Neuronal stem cell (in vitro differentiated cells): ENCODE measurements around the gene XPR1.

Experiments used
- DNase-seq: peaks from one replicate; pipeline ENCODE4 v3.0.0-alpha.2; 2013; ENCODE audit warnings: low spot score
- H2AFZ ChIP-seq: one replicate; pipeline ENCODE4 v1.6.1; 2013; ENCODE audit warnings: mild to moderate bottlenecking, low read length, inconsistent platforms
- H2AK5ac ChIP-seq: 2 replicates; pipeline ENCODE4 v1.6.1; 2013; ENCODE audit warnings: low read depth, mild to moderate bottlenecking, inconsistent platforms, low read length, moderate library complexity, mixed read lengths
- H2BK120ac ChIP-seq: 2 replicates; pipeline ENCODE4 v1.6.1; 2013; ENCODE audit warnings: low read depth, mild to moderate bottlenecking, inconsistent platforms, low read length, moderate library complexity, mixed read lengths
- H2BK12ac ChIP-seq: one replicate; pipeline ENCODE4 v1.6.1; 2013; ENCODE audit warnings: low read length, inconsistent platforms
- H2BK15ac ChIP-seq: 2 replicates; pipeline ENCODE4 v1.6.1; 2013; ENCODE audit warnings: mild to moderate bottlenecking, low read length, inconsistent platforms, mixed read lengths
- H2BK5ac ChIP-seq: one replicate; pipeline ENCODE4 v1.6.1; 2013; ENCODE audit warnings: inconsistent platforms, mild to moderate bottlenecking, low read length, moderate library complexity
- H3K14ac ChIP-seq: one replicate; pipeline ENCODE4 v1.6.1; 2013; ENCODE audit warnings: low read length, inconsistent platforms
- H3K18ac ChIP-seq: 2 replicates; pipeline ENCODE4 v1.6.1; 2013; ENCODE audit warnings: low read length, inconsistent platforms
- H3K23ac ChIP-seq: 2 replicates; pipeline ENCODE4 v1.6.1; 2013; ENCODE audit warnings: low read depth, mild to moderate bottlenecking, mixed read lengths, low read length, inconsistent platforms; ENCODE audit not compliant: poor library complexity
- H3K27ac ChIP-seq: replicated peaks from 3 replicates; pipeline ENCODE4 v1.5.1; 2013; ENCODE audit warnings: low read length, inconsistent platforms
- H3K27me3 ChIP-seq, 3 experiments: 2 replicates each; pipeline ENCODE4 v1.6.1; 2013; ENCODE audit warnings: low read length in 3 of 3, mild to moderate bottlenecking in 2 of 3, inconsistent platforms in 1 of 3, low read depth in 1 of 3, mixed read lengths in 1 of 3, moderate library complexity in 1 of 3; ENCODE audit not compliant: control insufficient read depth in 3 of 3, insufficient read depth in 3 of 3
- H3K36me3 ChIP-seq, 2 donors: replicated peaks in 1 of 2; 2 replicates each; pipeline ENCODE4 v1.6.1; 2013; ENCODE audit warnings: low read length in 2 of 2; ENCODE audit not compliant: control insufficient read depth in 2 of 2, insufficient read depth in 2 of 2
- H3K4ac ChIP-seq: 2 replicates; pipeline ENCODE4 v1.6.1; 2013; ENCODE audit warnings: inconsistent platforms, mild to moderate bottlenecking, low read length, moderate library complexity
- H3K4me1 ChIP-seq, 2 donors: 1 replicate in 1 of 2; 2 replicates in 1 of 2; pipeline ENCODE4 v1.6.1; 2013; ENCODE audit warnings: low read length in 2 of 2, low read depth in 1 of 2; ENCODE audit not compliant: control insufficient read depth in 2 of 2, insufficient read depth in 1 of 2
- H3K4me2 ChIP-seq: one replicate; pipeline ENCODE4 v1.6.1; 2013; ENCODE audit warnings: mild to moderate bottlenecking, low read length, inconsistent platforms; ENCODE audit not compliant: insufficient read depth, poor library complexity, severe bottlenecking
- H3K4me3 ChIP-seq, 2 donors: 2 replicates each; pipeline ENCODE4 v1.5.1; 2013; ENCODE audit warnings: low read length in 2 of 2, mild to moderate bottlenecking in 2 of 2, inconsistent platforms in 1 of 2, moderate library complexity in 1 of 2
- H3K79me1 ChIP-seq: one replicate; pipeline ENCODE4 v1.6.1; 2013; ENCODE audit warnings: low read depth, mild to moderate bottlenecking, inconsistent platforms, low read length, moderate library complexity
- H3K9ac ChIP-seq: one replicate; pipeline ENCODE4 v1.6.1; 2013; ENCODE audit warnings: mild to moderate bottlenecking, low read depth, low read length, inconsistent platforms; ENCODE audit not compliant: poor library complexity
- H3K9me3 ChIP-seq, 2 donors: replicated peaks in 1 of 2; 2 replicates each; pipeline versions ENCODE3 to v1.6.1; 2013; ENCODE audit warnings: low read length in 2 of 2, mild to moderate bottlenecking in 2 of 2, inconsistent platforms in 1 of 2, low read depth in 1 of 2, mixed read lengths in 1 of 2, moderate library complexity in 1 of 2; ENCODE audit not compliant: control insufficient read depth in 2 of 2, insufficient read depth in 1 of 2
- H4K8ac ChIP-seq: one replicate; pipeline ENCODE4 v1.6.1; 2013; ENCODE audit warnings: low read depth, mild to moderate bottlenecking, inconsistent platforms, low read length, moderate library complexity
- H4K91ac ChIP-seq: one replicate; pipeline ENCODE4 v1.6.1; 2013; ENCODE audit warnings: low read length, low read depth, mild to moderate bottlenecking, inconsistent platforms; ENCODE audit not compliant: poor library complexity
- WGBS, 2 donors: extraction: QIAGEN DNeasy Blood & Tissue Kit; methylation state at CpG; one replicate each; pipeline ENCODE4 v1.1.7; 2013; ENCODE audit warnings: missing lambda C conversion rate in 2 of 2, mixed read lengths in 1 of 2; ENCODE audit not compliant: insufficient read length in 2 of 2, insufficient replicate concordance in 1 of 2; ENCODE audit errors: extremely low coverage in 2 of 2; 5-methylcytosine and 5-hydroxymethylcytosine counted together

XPR1 gene

DNA sequence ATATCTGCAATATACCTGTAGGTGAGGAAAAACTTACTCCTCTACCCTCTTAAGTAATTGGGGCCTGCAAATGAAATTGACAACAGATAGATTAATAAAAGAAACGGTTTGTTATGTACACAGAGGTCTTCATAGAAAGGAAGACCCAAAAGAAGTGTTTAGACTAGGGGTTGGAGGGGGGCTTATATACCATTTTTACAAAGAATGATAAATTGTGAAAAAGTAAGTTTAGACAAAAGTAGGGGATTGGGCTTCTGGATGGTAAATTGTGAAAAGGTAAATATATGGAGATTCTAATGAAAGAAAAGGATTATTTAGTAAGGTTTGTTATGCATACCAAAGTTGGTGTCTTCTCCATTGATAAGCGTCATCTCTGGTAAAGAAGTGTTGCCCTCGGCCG, 207.7 kb downstream of the XPR1 start:
- no peak overlapping the region for H2BK120ac ChIP-seq
- peaks cover 0 to 9% of the 10 kb centered on the region in 2 donors for H3K9me3 ChIP-seq
- peaks cover 7 to 63% of the 10 kb centered on the region in 2 donors for H3K4me1 ChIP-seq
- no peaks in the 10 kb centered on the region for H3K79me1 ChIP-seq
- H3K18ac ChIP-seq = no peak overlapping the region
- no peak overlapping the region for H3K27ac ChIP-seq
- DNase-seq = no peak
- H3K4me3 ChIP-seq = no peak overlapping the region
- no peak overlapping the region for H2AK5ac ChIP-seq
- H2BK12ac ChIP-seq = no peak overlapping the region
- no peak overlapping the region for H4K91ac ChIP-seq
- H4K8ac ChIP-seq = no peak overlapping the region
- H3K9ac ChIP-seq = no peak overlapping the region
- H2AFZ ChIP-seq = no peak overlapping the region
- H3K23ac ChIP-seq = no peak overlapping the region
- H3K14ac ChIP-seq = no peak overlapping the region
- H3K27me3 ChIP-seq = no peaks in the 10 kb centered on the region
- H2BK5ac ChIP-seq = no peak overlapping the region
- no CpG with 5 or more reads among the region's 4 CpGs for WGBS, 2 donors
- H2BK15ac ChIP-seq = no peak overlapping the region
- H3K36me3 ChIP-seq = peaks cover 1 to 5% of the 10 kb centered on the region in 2 donors
- no peak overlapping the region for H3K4me2 ChIP-seq
- no peak overlapping the region for H3K4ac ChIP-seq

DNA sequence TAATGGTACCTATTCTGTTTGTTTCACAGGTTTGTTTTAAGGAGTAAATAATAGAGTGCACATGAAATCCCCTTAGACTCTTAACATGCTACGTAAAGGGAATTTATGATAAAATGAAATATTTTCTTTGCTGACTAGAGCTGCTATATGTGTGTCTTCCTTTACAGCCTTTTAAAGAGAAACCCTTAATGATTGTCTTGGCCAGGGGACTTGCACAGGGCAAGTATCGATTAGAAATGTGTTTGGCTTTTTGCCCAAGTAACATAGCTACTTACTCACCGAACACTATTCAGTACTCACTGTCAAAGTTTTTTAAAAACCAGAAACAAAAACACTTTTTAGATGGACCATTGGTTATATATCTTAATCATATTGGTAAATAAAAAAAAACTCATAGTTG, 209.6 kb downstream of the XPR1 start:
- no peak overlapping the region for H3K18ac ChIP-seq
- no peak overlapping the region for H2AK5ac ChIP-seq
- H3K14ac ChIP-seq = no peak overlapping the region
- peaks cover 0 to 3% of the 10 kb centered on the region in 2 donors for H3K36me3 ChIP-seq
- no peak overlapping the region for H3K23ac ChIP-seq
- H2BK15ac ChIP-seq = no peak overlapping the region
- no peaks in the 10 kb centered on the region for H3K27me3 ChIP-seq
- H3K4ac ChIP-seq = no peak overlapping the region
- no peak for DNase-seq
- H2BK120ac ChIP-seq = no peak overlapping the region
- no peak overlapping the region for H3K27ac ChIP-seq
- no peak overlapping the region for H3K9ac ChIP-seq
- H2BK12ac ChIP-seq = no peak overlapping the region
- H3K9me3 ChIP-seq = peaks cover 0 to 9% of the 10 kb centered on the region in 2 donors
- H2AFZ ChIP-seq = no peak overlapping the region
- H3K79me1 ChIP-seq = no peaks in the 10 kb centered on the region
- no peak overlapping the region for H3K4me2 ChIP-seq
- H3K4me3 ChIP-seq = no peak overlapping the region
- H4K8ac ChIP-seq = no peak overlapping the region
- H4K91ac ChIP-seq = no peak overlapping the region
- WGBS, 2 donors = no CpG with 5 or more reads among the region's 3 CpGs
- H3K4me1 ChIP-seq = peaks cover 8 to 50% of the 10 kb centered on the region in 2 donors
- H2BK5ac ChIP-seq = no peak overlapping the region

DNA sequence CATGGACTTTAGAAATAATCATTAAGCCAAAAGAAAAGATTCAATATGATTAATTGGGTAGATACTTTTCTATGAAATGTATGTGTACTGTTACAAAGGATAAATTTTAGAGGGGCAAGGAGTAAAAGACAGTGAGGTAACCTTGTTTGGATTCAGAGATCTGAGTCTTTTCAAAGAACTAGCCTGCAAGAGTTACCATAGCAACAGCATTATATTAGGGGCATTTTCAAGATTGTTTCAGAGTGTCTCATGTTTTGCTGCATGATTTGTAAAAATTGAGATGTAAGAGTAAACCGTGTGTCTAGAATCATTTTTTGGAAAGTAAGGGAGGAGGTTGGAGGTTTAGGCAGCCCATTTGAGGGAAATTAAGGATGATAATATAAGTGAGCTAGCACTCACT, 210.2 kb downstream of the XPR1 start:
- H3K23ac ChIP-seq = no peak overlapping the region
- H3K27ac ChIP-seq = peak overlapping the region; percentile 16
- H3K18ac ChIP-seq = no peak overlapping the region
- no peak overlapping the region for H3K4me3 ChIP-seq
- H3K36me3 ChIP-seq = peaks cover 0 to 3% of the 10 kb centered on the region in 2 donors
- no peak overlapping the region for H3K14ac ChIP-seq
- H2BK15ac ChIP-seq = no peak overlapping the region
- H2AK5ac ChIP-seq = no peak overlapping the region
- no peak overlapping the region for H3K4ac ChIP-seq
- H3K79me1 ChIP-seq = no peaks in the 10 kb centered on the region
- H4K91ac ChIP-seq = no peak overlapping the region
- H2BK5ac ChIP-seq = no peak overlapping the region
- peaks cover 0 to 9% of the 10 kb centered on the region in 2 donors for H3K9me3 ChIP-seq
- no peak overlapping the region for H3K9ac ChIP-seq
- H2AFZ ChIP-seq = no peak overlapping the region
- no peak for DNase-seq
- H3K4me2 ChIP-seq = no peak overlapping the region
- H4K8ac ChIP-seq = no peak overlapping the region
- H2BK120ac ChIP-seq = no peak overlapping the region
- no CpG with 5 or more reads among the region's 1 CpG for WGBS, 2 donors
- no peaks in the 10 kb centered on the region for H3K27me3 ChIP-seq
- no peak overlapping the region for H2BK12ac ChIP-seq
- peaks cover 7 to 46% of the 10 kb centered on the region in 2 donors for H3K4me1 ChIP-seq

DNA sequence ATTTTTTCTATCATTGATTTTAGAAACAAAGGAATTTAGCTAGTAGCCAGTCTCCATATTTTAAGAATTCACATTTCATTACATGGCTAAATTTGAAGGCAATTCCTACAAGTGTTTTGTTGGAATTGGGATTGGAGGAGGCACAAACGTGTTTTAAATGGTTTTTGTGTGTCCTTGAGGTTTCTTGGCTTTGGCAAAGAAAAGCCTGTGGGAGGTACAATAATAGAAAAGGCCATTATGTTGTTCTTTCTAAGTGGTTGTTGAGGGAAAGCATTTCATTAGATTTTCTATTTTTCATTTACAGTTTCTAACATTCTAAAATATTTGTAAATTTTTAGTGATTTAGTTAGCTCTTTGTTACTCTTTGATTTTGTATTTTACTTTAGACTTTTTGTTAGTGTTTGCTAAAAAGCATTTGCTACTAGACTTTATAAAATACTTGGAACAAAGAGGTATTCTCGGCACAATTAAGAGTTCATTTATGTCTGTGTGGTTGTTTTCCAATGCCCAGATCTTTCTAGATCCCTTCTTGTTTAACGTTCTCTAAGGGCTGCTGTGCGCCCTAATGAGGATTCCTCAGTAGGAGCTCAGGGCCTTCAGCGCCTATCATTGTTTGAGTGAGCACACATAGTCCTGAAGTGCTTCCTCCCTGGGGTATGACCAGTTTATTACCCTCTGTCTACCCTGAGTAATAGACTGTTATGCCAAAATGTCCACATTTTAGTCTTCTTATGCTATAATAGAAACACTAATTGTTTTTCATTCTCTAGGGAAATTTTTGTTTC, 210.9 kb downstream of the XPR1 start:
- Histone ChIP-seq H3K36me3 (peaks cover 0 to 3% of the 10 kb centered on the region in 2 donors), H4K91ac (no peak overlapping the region), H3K4me1 (peaks cover 7 to 42% of the 10 kb centered on the region in 2 donors), H3K23ac (no peak overlapping the region), H4K8ac (no peak overlapping the region), H3K18ac (no peak overlapping the region), H2AK5ac (no peak overlapping the region), H3K14ac (no peak overlapping the region), H2BK120ac (no peak overlapping the region), H2BK12ac (no peak overlapping the region), H3K27ac (peak overlapping the region; percentile 39), H3K79me1 (no peaks in the 10 kb centered on the region), H2BK15ac (no peak overlapping the region), H2AFZ (peak overlapping the region; percentile 15), H3K9me3 (peaks cover 0 to 9% of the 10 kb centered on the region in 2 donors), H3K4me2 (no peak overlapping the region), H3K27me3 (no peaks in the 10 kb centered on the region), H3K9ac (no peak overlapping the region), H2BK5ac (no peak overlapping the region), H3K4me3 (no peak overlapping the region), H3K4ac (no peak overlapping the region)
- WGBS, 2 donors = no CpG with 5 or more reads among the region's 5 CpGs
- DNase-seq = no peak
